Stimulated activated CD4-positive, alpha-beta T cell treated with anti-CD3 and anti-CD28 coated beads, TNF-alpha, amount 100 ng/mL, for 48 hours (primary cell): ENCODE measurements around the gene TOX3.

Source experiments
- DNase-seq, 3 donors: peaks; one replicate each; pipeline ENCODE4 v3.0.0-alpha.2; 2020; ENCODE audit warnings: low read depth in 3 of 3

TOX3 gene

GRCh38 chr16:52451971-52452421, 94.9 kb downstream of the TOX3 start:
- no peak for DNase-seq

GRCh38 chr16:52450916-52451315, 96.0 kb downstream of the TOX3 start:
- DNase-seq: no peak

- DNase-seq: no peak
Measured at GRCh38 chr16:52450241-52450640, 96.7 kb downstream of the TOX3 start.

GRCh38 chr16:52446080-52446479, 100.9 kb downstream of the TOX3 start:
- no peak for DNase-seq

DNA sequence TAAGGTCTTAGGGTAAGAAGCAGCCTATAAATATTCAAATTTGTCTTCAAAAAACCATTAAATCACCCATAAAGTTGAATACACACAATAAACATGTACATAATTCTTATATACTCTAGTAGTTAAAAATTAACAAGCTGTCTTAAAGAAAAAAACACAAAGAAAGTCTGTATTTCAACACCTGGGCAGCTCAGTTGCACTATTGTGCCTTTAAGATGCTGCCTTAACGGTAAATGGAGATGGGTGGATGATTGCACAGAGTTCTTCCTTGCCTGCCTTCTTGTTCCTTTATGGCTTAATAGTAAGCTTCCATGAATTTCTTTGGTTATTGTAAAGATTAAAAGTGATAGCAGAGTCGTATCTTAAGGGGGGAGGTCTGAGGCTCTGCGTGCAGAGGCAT, 105.1 kb downstream of the TOX3 start:
- no peak for DNase-seq

DNA sequence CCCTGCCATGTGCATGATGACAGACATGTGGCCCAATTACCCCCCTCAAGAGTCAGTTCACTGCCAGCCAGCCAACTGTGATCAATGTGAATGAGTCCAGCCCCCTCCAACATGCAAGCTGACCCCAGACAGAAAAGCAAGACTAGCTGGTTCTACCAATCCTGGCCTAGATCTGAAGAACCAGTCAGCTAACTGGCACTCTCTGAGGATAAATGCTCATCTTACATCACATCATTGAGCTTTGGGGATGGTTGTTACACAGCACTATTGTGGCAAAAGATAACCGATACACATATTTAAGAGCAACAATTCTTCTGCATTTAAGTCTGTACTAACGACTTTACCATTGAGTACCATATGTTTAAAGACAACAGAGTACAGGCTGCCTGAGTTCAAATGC, 106.7 kb downstream of the TOX3 start:
- DNase-seq: no peak

GRCh38 chr16:52439750-52440149, 107.2 kb downstream of the TOX3 start:
- no peak for DNase-seq

- no peak for DNase-seq
Measured at GRCh38 chr16:52439171-52439701, 107.7 kb downstream of the TOX3 start.

DNA sequence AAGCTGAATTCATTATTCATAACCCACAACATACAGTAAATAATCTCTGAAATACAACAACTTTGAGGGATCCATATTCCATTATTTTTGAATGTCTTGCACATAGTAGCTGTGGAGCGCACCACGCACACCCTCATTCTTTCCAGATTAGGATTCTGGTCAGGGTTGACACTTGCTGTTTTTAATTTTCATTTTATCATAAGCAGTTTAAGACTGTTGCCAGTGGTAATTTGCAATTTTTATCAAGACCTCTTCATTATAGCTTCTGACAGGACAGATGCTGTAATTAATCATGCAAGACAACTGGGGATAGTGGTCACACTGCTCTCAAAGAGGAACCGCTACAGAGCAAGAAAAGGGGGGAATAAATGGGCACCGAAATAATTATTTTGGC, 109.7 kb downstream of the TOX3 start:
- no peak for DNase-seq

DNA sequence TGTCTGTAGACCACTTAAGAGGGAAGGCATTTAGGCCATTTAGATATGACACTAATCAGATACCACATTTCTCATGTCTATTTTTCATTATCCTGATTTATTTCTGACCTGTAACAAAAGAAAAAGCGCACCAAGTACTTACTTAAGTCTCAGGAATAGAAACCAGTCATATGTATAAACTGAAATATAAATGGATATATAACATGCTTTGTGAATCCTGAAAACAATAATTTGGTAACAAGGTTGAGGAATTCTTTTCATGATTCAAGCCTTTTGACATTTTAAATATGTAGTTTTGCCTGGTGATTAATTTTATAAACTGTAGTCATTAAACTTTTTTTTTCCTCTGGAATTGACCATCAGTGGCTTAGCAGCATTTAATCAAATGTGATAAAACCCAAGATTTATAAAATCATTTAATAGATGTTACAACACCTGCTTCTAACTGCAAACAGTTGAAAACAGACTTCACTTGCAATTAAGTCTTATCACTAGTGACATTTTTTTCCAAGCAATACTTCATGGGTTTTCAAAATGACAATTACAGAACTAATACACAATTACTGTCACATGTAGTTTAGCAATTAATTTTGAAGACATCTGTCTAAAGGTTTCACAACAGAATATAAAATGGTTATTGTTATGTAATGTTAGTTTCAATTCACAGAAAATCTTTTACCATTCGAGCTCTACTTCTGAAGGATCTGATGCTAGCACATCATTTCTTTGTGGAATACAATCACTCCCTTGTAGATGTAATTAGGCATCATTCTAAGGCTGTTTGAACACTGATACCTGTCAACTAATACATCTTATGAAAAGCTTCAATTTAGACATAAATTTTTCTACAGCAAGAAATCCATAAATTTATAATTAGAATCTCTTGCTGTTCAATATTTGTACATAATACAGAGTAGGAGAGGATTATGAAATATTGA, 110.3 kb downstream of the TOX3 start:
- no peak for DNase-seq

GRCh38 chr16:52434224-52434623, 112.7 kb downstream of the TOX3 start:
- no peak for DNase-seq

DNA sequence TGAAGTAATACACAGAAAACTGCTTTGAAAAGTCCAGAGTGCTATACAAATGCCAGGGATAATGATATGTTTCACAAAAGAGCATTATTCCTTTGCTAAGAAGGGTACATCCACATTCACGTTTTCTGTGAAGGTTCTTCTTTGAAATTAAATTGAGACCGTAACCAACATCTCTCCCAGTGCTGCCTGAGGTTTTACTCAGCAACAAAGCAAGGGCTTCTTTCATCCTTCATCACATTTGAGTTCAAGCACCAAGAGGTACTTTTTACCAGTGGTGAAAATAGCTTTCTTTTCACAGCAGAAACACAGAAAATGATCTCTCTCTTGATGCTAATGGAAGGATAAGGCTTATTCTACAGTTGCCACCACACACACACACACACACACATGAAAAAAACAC, 113.3 kb downstream of the TOX3 start:
- DNase-seq: no peak

DNA sequence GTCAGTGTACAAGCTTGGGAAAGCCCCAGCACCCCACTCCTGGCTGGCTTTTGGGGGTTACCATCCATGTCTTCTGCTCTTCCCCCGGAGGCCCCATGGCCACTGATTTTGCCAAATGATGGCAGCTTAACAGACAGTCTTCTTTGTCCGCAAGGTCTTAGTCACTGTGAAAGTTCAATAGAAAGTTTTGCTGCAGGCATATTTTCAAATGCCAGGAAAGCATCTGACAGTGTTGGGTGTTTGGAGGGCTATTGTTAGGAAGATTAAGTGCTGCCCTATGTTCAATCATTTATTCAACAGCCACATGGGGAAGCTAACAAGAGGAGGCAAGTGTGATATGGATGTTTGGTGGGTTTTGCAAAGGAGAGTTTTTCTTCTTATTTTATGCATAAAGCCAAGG, 122.4 kb downstream of the TOX3 start:
- DNase-seq: no peak

DNA sequence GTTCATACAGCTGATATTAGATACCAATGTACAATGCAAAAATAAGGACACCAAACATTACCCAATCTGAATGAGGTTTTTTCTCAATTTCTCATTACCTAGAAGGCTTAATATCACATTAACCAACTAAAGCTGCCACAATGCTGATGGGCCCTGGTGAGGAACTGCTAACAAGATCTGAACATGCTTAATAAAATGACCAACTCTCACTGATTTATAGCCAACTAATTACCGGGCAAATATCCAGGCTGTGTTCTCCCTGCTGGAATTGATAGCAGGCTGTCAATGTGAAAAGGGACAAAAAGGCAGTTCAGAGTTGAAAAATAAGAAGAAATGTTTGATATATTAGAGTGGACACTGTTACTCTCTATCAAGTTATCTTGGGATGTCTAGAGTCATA, 124.6 kb downstream of the TOX3 start:
- no peak for DNase-seq

- no peak for DNase-seq
Measured at GRCh38 chr16:52418201-52418600, 128.7 kb downstream of the TOX3 start.

DNA sequence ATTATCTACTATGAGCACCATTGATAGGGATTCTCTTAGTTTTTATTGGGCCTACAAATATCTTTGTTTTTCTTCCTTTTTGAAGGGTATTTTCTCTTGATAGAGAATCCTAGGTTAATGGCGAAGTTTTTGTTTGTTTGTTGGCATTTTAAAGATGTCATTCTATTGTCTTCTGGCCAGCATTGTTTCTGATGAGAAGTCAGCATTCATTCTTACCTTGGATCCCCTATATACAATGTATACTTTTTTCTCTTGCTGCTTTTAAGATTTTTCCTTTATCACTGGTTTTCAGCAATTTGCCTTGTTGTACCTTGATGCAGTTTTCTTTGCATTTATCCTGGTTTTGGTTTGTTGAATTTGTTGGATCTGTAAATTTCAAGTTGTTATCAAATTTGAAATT, 130.1 kb downstream of the TOX3 start:
- DNase-seq: no peak

GRCh38 chr16:52411011-52411410, 135.9 kb downstream of the TOX3 start:
- DNase-seq: no peak

GRCh38 chr16:52408191-52408845, 138.6 kb downstream of the TOX3 start:
- DNase-seq: no peak

- no peak for DNase-seq
Measured at GRCh38 chr16:52407778-52408177, 139.2 kb downstream of the TOX3 start.

GRCh38 chr16:52405441-52405840, 141.5 kb downstream of the TOX3 start:
- DNase-seq: no peak

DNA sequence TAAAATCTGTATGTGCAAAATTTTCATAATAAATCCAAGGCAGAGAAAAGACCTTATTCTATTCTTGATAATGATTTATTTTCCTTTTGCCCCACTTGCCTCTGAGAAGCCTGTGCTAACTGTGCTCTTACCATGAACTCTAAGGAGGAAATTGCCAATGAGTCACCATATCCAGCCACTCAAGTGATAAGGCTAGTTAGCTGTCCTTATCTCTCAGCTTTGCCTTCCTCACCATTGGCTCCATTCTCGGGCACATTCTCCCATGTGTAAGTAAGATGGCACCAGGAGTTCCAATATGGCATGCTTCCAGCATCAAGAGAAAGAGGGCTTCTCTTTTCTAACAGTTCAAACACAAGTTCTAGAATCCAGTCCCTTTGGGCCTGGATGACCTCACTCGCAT, 142.4 kb downstream of the TOX3 start:
- no peak for DNase-seq

- no peak for DNase-seq
Measured at GRCh38 chr16:52399116-52399515, 147.8 kb downstream of the TOX3 start.

DNA sequence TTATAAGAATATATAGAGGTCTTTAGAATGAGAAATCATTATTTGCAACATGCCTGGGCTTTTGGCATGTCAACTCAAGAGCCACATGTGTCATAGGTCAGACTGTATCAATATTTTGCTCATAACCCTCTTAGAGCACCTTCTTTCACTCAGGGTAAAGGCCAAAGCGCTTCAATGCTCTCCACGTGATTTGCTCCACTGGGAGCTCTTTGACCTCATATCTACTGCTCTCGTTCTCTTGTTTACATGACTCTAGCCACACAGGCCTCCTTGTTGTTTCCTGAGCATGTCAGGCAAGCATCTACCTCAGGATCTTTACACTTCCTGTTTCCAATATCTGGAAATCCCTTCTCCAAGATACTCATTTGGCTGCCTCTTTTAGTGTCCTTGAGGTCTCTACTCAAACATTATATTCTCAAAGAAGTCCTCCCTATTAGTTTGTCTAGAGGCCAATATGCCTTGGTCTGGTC, 148.4 kb downstream of the TOX3 start:
- DNase-seq: no peak
